Fibroblast of skin of scalp (primary cell): ENCODE data around the gene CNIH3.

ENCODE experiments used
- DNase-seq: peaks from one replicate; pipeline ENCODE4 v3.0.0-alpha.2; 2013

Gene CNIH3

GRCh38 chr1:224724566-224724965, 108.4 kb downstream of the CNIH3 start:
- no peak for DNase-seq

GRCh38 chr1:224726441-224727182, 110.5 kb downstream of the CNIH3 start:
- peak; percentile 95 for DNase-seq

GRCh38 chr1:224727351-224728289, 111.5 kb downstream of the CNIH3 start:
- DNase-seq, result peak; percentile 24

GRCh38 chr1:224730540-224730939, 114.4 kb downstream of the CNIH3 start:
- no peak for DNase-seq

GRCh38 chr1:224730965-224731364, 114.8 kb downstream of the CNIH3 start:
- peak; percentile 26 for DNase-seq

- DNase-seq, result no peak
These were observed 115.5 kb downstream of the CNIH3 start for GRCh38 chr1:224731633-224732032.

GRCh38 chr1:224732377-224733026, 116.4 kb downstream of the CNIH3 start:
- DNase-seq, result no peak

GRCh38 chr1:224733027-224733911, 117.2 kb downstream of the CNIH3 start:
- peak; percentile 56 for DNase-seq

- DNase-seq, result no peak
These were observed 118.3 kb downstream of the CNIH3 start for GRCh38 chr1:224734261-224734935.

- DNase-seq, result no peak
These were observed 119.0 kb downstream of the CNIH3 start for GRCh38 chr1:224735159-224735558.

GRCh38 chr1:224736619-224737352, 120.7 kb downstream of the CNIH3 start:
- peak; percentile 79 for DNase-seq

GRCh38 chr1:224737353-224737727, 121.2 kb downstream of the CNIH3 start:
- DNase-seq, result no peak

- no peak for DNase-seq
These were observed 123.3 kb downstream of the CNIH3 start for GRCh38 chr1:224739303-224739996.

GRCh38 chr1:224739997-224740684, 124.0 kb downstream of the CNIH3 start:
- no peak for DNase-seq

GRCh38 chr1:224740685-224741052, 124.6 kb downstream of the CNIH3 start:
- DNase-seq, result no peak

- no peak for DNase-seq
These were observed 126.2 kb downstream of the CNIH3 start for GRCh38 chr1:224742349-224742748.

- no peak for DNase-seq
These were observed 127.6 kb downstream of the CNIH3 start for GRCh38 chr1:224743608-224744164.

- no peak for DNase-seq
These were observed 128.4 kb downstream of the CNIH3 start for GRCh38 chr1:224744521-224744920.

GRCh38 chr1:224745394-224745793, 129.3 kb downstream of the CNIH3 start:
- no peak for DNase-seq
